ENCODE measurements around the gene CAVIN2.

Gene CAVIN2

DNA sequence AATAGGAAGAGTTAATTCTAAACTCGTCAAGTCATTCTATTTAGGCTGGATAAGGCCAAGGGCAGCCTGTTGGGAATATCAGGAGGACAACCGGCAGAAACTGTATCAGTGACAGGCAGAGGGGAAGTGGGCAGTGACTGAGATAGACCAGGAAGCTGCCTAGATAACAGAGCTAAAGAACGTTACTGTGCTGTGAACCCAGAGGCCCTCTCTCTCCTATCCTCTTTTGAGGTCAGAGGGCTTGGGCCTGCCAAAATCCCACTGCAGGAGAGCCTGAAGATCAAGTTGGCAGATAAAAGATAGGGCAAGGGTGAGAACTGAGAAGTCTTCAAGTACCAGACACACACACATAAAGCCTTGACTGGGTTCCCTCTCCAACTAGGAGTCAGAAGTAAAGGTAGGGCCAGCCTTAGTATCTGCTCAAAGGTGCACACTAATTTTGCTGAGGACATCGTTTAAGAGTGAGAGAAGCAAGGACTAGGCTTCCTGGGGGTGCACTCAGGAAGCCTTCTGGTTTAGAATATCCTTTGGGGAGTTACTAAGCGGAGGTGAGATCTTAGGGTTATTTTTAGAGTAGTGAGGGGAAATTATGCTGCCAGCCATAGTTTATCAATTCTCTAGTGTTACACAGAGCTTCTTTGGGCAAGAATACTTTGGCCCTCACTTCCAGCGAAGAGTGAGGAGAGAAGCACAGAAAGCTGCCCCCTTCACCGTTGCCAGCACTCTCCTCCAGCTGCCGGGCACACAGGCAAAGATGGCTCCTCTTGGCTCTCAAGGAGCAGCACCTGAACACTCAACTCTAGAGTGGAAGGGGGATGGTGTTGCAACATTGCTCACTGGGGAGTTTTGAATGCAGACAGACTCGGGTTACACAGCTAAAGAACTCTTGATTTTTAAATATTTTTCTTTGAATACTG, 9.8 kb downstream of the CAVIN2 start:
- Histone ChIP-seq H3K27ac (no peak overlapping the region), H3K4me1 (peaks cover 0 to 6% (median 0%) of the 10 kb centered on the region in 4 donors), H3K9me3 (no peaks in the 10 kb centered on the region), H3K4me3 (no peak overlapping the region), H3K36me3 (peaks cover 12 to 15% (median 13%) of the 10 kb centered on the region in 3 donors), H3K27me3 (no peaks in the 10 kb centered on the region)
- DNase-seq, result no peak
- intact Hi-C loops (cut with DNase I; ENCODE audit: low total_unique reads), result no loop called here
- TF ChIP-seq, protein P1, sequence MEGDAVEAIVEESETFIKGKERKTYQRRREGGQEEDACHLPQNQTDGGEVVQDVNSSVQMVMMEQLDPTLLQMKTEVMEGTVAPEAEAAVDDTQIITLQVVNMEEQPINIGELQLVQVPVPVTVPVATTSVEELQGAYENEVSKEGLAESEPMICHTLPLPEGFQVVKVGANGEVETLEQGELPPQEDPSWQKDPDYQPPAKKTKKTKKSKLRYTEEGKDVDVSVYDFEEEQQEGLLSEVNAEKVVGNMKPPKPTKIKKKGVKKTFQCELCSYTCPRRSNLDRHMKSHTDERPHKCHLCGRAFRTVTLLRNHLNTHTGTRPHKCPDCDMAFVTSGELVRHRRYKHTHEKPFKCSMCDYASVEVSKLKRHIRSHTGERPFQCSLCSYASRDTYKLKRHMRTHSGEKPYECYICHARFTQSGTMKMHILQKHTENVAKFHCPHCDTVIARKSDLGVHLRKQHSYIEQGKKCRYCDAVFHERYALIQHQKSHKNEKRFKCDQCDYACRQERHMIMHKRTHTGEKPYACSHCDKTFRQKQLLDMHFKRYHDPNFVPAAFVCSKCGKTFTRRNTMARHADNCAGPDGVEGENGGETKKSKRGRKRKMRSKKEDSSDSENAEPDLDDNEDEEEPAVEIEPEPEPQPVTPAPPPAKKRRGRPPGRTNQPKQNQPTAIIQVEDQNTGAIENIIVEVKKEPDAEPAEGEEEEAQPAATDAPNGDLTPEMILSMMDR (IDR thresholded peaks at IDR 0.05), result no peak

DNA sequence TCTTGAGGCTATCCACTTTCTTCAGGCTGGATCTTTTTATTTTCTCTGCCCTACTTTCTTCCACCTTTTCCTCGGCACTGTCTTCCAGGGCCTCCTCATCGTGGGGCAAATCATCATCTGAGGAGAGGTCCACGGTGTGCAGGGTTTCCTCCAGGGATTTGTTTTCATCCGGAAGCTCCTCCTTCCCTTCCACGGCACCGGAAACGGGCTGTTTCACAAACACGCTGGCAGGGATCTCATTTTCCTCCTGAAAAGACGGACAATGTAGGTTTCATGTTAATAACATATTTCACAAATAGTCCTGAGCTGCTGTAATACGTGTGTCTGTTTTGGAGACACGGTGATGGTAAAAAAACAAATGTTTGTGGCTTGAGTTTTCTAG, 10.4 kb downstream of the CAVIN2 start:
- Histone ChIP-seq H3K27ac (no peak overlapping the region), H3K4me3 (no peak overlapping the region), H3K36me3 (peaks cover 12 to 15% (median 13%) of the 10 kb centered on the region in 3 donors), H3K4me1 (peaks cover 0 to 6% (median 0%) of the 10 kb centered on the region in 4 donors), H3K27me3 (no peaks in the 10 kb centered on the region), H3K9me3 (no peaks in the 10 kb centered on the region)
- intact Hi-C loops (cut with DNase I; ENCODE audit: low total_unique reads), result no loop called here
- no peak for DNase-seq
- TF ChIP-seq, protein P1 (IDR thresholded peaks at IDR 0.05), result no peak

DNA sequence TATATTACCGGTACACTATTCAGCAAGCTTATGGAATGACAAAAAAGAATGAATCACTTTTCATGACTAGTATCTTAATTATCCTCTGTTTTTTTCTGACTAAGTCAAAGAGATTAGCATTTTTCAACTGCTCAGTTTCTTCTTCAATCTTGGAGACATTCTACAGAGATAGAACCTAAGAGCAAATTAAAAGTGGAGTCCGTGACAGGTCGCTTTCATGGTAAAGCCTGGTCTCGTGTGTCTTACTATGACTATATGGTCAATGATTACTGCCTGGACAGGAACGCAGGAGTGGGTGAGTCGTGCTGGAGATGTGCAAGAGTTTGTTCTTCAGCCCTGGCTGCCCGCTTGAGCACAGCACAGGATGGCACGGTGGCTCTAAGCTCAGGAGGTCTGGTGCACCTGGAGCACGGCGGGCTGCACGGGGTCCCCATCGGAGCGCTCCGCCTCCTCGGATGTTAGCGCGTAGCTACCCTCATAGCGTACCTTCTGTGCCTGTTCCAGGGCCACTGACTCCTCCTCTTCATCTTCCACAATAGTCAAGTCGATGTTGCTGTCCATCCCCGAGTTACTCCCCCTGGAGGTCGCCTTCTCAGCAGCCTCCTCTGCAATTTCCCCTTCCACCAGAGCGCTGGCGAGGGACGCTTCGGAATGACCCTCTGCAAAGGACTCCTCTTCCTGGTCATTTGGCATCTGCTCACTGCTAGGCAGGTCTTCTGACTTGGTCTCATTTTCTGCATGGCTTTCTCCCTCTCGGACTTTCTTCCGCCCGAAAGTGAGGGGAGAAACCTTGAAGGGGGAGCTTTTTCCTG, 11.1 kb downstream of the CAVIN2 start:
- DNase-seq, result no peak
- H3K27ac ChIP-seq, result no peak overlapping the region

DNA sequence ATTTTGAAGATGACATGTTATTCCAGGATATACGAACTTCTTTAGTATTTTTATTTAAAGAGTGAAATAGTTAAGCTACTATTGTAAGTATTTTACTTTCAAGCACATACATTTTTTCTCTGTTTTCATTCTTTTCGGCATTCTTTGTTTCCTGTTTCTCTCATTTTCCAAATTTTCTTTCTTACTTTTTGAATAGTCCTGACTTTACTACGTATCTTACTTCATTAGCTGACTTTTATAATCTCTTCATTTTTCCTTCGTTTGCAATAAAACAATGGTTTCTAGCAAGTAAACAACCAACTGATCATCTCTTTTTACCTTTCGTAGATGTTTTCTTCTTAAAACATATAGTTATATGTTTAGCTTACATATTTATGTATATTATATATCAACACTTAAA, 11.8 kb downstream of the CAVIN2 start:
- TF ChIP-seq, protein P1 (IDR thresholded peaks at IDR 0.05), result no peak
- H3K4me3 ChIP-seq, result no peak overlapping the region
- no peak for DNase-seq

More for the DNA sequence above, 11.1 kb downstream of the CAVIN2 start:
- H3K27me3 ChIP-seq, result no peaks in the 10 kb centered on the region
- H3K4me1 ChIP-seq, result peaks cover 0 to 6% (median 0%) of the 10 kb centered on the region in 4 donors
- intact Hi-C loops (cut with DNase I; ENCODE audit: low total_unique reads), result no loop called here
- peaks cover 12 to 15% (median 13%) of the 10 kb centered on the region in 3 donors for H3K36me3 ChIP-seq
- TF ChIP-seq, protein P1 (IDR thresholded peaks at IDR 0.05), result no peak
- H3K9me3 ChIP-seq, result no peaks in the 10 kb centered on the region
- no peak overlapping the region for H3K4me3 ChIP-seq

DNA sequence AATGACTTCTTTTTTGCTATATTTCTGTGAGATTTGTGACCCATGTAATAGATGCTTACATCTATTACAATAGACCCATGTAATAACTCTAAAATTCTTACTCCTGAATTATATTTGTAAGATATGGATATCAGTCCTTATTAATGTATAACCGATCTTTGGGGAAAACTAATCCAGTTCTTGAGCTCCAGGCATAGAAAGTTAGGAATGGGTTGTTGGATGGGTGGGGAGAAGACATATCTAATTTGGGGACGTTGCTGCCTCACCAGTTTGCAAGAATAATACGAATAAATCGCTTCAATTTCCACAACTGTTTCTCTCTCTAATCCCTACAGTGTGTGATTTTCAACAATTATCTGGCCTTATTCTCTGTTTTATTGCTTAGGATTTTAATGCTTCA, 13.5 kb downstream of the CAVIN2 start:
- Histone ChIP-seq H3K27ac (no peak overlapping the region), H3K4me3 (no peak overlapping the region), H3K36me3 (peaks cover 12 to 15% (median 13%) of the 10 kb centered on the region in 3 donors), H3K9me3 (no peaks in the 10 kb centered on the region), H3K27me3 (no peaks in the 10 kb centered on the region), H3K4me1 (peaks cover 0 to 6% (median 0%) of the 10 kb centered on the region in 4 donors)
- TF ChIP-seq, protein P1 (IDR thresholded peaks at IDR 0.05), result no peak
- intact Hi-C loops (cut with DNase I; ENCODE audit: low total_unique reads), result no loop called here
- no peak for DNase-seq

More for the DNA sequence above, 11.8 kb downstream of the CAVIN2 start:
- Histone ChIP-seq H3K4me1 (peaks cover 0 to 6% (median 0%) of the 10 kb centered on the region in 4 donors), H3K27ac (no peak overlapping the region), H3K9me3 (no peaks in the 10 kb centered on the region), H3K36me3 (peaks cover 12 to 15% (median 13%) of the 10 kb centered on the region in 3 donors), H3K27me3 (no peaks in the 10 kb centered on the region)
- intact Hi-C loops (cut with DNase I; ENCODE audit: low total_unique reads), result no loop called here

All from tibial artery (tissue), 4 donors.